GM12892 (cell line): Measurements from ENCODE around the gene PLA2G4D.

Experiments
- POLR2A ChIP-seq: IDR thresholded peaks from 2 replicates; pipeline ENCODE4 v1.6.1; 2011; ENCODE audit warnings: low read depth, low read length, control low read depth
- POLR2AphosphoS5 ChIP-seq: IDR thresholded peaks from 2 replicates; pipeline ENCODE4 v1.6.1; 2011; ENCODE audit warnings: low read depth, low read length, control low read depth
- TAF1 ChIP-seq: IDR thresholded peaks from 2 replicates; pipeline ENCODE4 v1.6.1; 2011; ENCODE audit warnings: low read depth, mild to moderate bottlenecking, control low read depth, low read length, borderline replicate concordance

GRCh38 chr15:42092398-42093318 lies 1.7 kb downstream of the PLA2G4D start:
- no peak for TF ChIP-seq POLR2A
- TF ChIP-seq TAF1, result no peak
- TF ChIP-seq POLR2AphosphoS5, result no peak
